ENCODE data around the gene ARHGAP18.

ARHGAP18 gene

GRCh38 chr6:129551486-129551885 is 158.5 kb downstream of the ARHGAP18 start:
- Histone ChIP-seq H3K36me3 (ENCODE audit: insufficient read depth, low read length) (no peaks in the 10 kb centered on the region), H3K4me1 (ENCODE audit: insufficient read depth, low read length) (no peaks in the 10 kb centered on the region), H3K9me3 (ENCODE audit: control insufficient read depth, insufficient read depth, low read length) (no peaks in the 10 kb centered on the region), H3K9ac (ENCODE audit: low read depth, low read length) (no peak overlapping the region)

DNA sequence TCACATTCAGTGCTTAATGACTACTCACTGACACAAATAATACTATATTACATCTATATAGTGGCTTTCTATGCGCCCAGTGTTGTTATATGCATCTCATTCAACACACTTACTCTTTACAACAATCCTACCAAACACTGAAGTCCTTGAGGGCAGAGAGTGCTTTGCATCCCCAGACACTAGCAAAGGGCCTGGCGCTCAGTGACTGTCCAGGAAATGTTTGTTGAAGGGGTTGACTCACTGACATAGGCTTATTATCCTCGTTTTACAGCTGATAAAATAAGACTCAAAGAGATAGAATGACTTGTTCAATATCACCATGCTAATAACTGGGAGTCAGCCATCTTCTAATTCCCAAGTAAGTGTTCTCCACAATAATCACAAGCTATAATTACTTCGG is 163.3 kb downstream of the ARHGAP18 start:
- Histone ChIP-seq H3K9me3 (ENCODE audit: control insufficient read depth, insufficient read depth, low read length) (no peaks in the 10 kb centered on the region), H3K9ac (ENCODE audit: low read depth, low read length) (no peak overlapping the region), H3K4me1 (ENCODE audit: insufficient read depth, low read length) (no peaks in the 10 kb centered on the region), H3K36me3 (ENCODE audit: insufficient read depth, low read length) (no peaks in the 10 kb centered on the region)

GRCh38 chr6:129544892-129545612 is 164.9 kb downstream of the ARHGAP18 start:
- Histone ChIP-seq H3K9ac (ENCODE audit: low read depth, low read length) (no peak overlapping the region), H3K36me3 (ENCODE audit: insufficient read depth, low read length) (no peaks in the 10 kb centered on the region), H3K9me3 (ENCODE audit: control insufficient read depth, insufficient read depth, low read length) (no peaks in the 10 kb centered on the region), H3K4me1 (ENCODE audit: insufficient read depth, low read length) (no peaks in the 10 kb centered on the region)

DNA sequence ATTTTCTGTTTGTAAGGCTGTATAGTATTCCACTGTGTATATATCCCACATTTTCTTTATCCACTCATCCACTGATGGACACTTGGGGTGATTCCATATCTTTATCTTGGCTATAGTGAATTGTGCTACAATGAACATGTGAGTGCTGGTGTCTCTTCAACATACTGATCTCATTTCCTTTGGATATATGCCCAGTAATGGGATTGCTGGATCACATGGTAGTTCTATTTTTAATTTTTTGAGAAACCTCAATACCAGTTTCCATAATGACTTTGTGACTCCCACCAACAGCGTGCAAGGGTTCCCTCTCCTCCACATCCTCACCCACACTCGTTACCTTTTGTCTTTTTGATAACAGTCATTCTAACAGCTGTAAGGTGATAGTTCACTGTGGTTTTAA is 166.0 kb downstream of the ARHGAP18 start:
- no peaks in the 10 kb centered on the region for H3K4me1 ChIP-seq (ENCODE audit: insufficient read depth, low read length)
- no peaks in the 10 kb centered on the region for H3K36me3 ChIP-seq (ENCODE audit: insufficient read depth, low read length)
- H3K9ac ChIP-seq (ENCODE audit: low read depth, low read length), result no peak overlapping the region
- no peaks in the 10 kb centered on the region for H3K9me3 ChIP-seq (ENCODE audit: control insufficient read depth, insufficient read depth, low read length)

DNA sequence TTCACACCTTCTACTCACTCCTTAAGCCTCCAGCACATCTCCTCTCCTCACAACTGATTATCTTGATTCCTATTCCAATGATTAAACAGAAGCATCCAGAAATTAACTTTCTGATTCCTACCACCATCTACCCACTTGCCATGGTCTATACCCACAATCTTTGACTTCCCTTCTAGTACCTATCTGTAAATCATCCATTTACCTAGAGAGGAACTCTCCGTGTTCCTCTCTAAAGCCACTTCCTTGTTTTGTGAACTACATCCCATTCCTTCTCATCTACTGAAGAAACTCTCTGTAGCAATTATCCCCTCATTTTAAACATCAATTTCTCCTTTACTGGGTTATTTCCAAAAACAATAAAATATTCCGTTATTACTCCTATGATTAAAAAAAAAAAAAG is 167.3 kb downstream of the ARHGAP18 start:
- Histone ChIP-seq H3K36me3 (ENCODE audit: insufficient read depth, low read length) (no peaks in the 10 kb centered on the region), H3K9ac (ENCODE audit: low read depth, low read length) (no peak overlapping the region), H3K9me3 (ENCODE audit: control insufficient read depth, insufficient read depth, low read length) (no peaks in the 10 kb centered on the region), H3K4me1 (ENCODE audit: insufficient read depth, low read length) (no peaks in the 10 kb centered on the region)

DNA sequence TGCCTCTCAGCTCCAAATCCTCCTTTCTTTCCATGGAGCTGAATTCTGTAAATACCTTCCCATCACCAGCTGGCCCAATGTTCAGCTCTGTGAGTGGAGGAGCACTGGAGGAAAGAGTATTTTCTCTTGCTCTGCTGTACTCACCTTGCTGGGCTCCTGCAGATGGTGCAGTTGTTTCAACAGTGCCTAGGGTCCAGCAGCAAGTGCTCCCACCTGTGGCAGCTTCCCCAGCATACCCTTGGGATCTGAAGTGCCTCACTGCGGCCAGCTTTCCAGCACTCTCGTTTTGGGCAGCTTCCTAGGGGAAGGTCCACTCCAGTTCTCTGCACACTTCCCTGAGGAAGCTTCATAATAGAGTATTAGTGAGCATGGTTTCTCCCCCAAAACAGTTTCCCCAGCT is 170.9 kb downstream of the ARHGAP18 start:
- Histone ChIP-seq H3K9ac (ENCODE audit: low read depth, low read length) (no peak overlapping the region), H3K9me3 (ENCODE audit: control insufficient read depth, insufficient read depth, low read length) (no peaks in the 10 kb centered on the region), H3K4me1 (ENCODE audit: insufficient read depth, low read length) (no peaks in the 10 kb centered on the region), H3K36me3 (ENCODE audit: insufficient read depth, low read length) (no peaks in the 10 kb centered on the region)

GRCh38 chr6:129536271-129536670 is 173.7 kb downstream of the ARHGAP18 start:
- Histone ChIP-seq H3K4me1 (ENCODE audit: insufficient read depth, low read length) (no peaks in the 10 kb centered on the region), H3K36me3 (ENCODE audit: insufficient read depth, low read length) (no peaks in the 10 kb centered on the region), H3K9me3 (ENCODE audit: control insufficient read depth, insufficient read depth, low read length) (no peaks in the 10 kb centered on the region), H3K9ac (ENCODE audit: low read depth, low read length) (no peak overlapping the region)

DNA sequence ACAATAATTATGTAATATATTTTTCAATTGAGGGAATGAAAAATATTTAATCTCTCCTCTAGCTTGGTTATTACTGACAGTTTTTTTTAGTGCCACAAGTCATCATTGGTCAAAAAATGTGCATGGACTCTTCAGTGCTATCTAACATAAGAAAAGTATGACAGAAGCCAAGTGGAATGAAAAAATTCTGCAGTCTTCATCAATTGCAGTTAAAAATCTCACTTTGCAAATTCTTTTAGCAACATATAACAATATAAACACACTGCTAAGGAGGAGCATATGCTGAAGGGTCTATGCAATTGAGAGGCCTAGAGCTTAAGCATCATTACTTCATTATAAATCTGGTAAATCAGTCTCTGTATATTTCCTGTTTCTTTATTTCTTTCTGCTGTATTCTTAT is 175.1 kb downstream of the ARHGAP18 start:
- no peaks in the 10 kb centered on the region for H3K4me1 ChIP-seq (ENCODE audit: insufficient read depth, low read length)
- H3K9ac ChIP-seq (ENCODE audit: low read depth, low read length), result no peak overlapping the region
- no peaks in the 10 kb centered on the region for H3K36me3 ChIP-seq (ENCODE audit: insufficient read depth, low read length)
- H3K9me3 ChIP-seq (ENCODE audit: control insufficient read depth, insufficient read depth, low read length), result no peaks in the 10 kb centered on the region
